GM21825 (cell line): ENCODE results near the gene PSMB1.

Experiments used
- ATAC-seq: cut with Tn5 transposase; IDR thresholded peaks from one replicate; pipeline ENCODE4 v1.9.1; 2021; ENCODE audit warnings: mild to moderate bottlenecking, moderate library complexity; ENCODE audit not compliant: unreplicated experiment

Gene PSMB1

GRCh38 chr6:170552765-170553533 lies at the start of gene PSMB1:
PSMB1 (minus strand) TSS chr6:170553307; CDS start chr6:170553242, 65 bp downstream.
- peak; percentile 56 for ATAC-seq

GRCh38 chr6:170597278-170597677 lies 44.2 kb upstream of the PSMB1 start:
- ATAC-seq = no peak

DNA sequence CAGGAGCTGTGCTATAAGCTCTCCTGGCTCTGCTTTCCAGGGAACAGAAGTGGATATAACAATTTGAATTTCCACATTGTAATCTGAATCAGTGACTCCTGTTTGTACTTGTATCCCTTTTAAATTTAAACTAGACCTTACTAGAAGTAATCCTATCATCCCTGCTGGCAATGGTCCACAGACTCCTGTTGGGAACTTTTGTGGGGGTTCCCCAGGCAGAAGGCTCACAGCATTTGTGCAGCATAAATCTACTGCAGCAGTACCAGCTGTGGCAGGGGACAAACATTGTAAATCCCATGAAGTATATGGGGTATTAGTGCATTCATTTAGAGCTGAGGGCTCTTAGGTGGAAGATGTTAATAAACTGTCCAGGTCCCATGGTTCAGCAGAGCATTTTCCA lies 43.3 kb upstream of the PSMB1 start:
- ATAC-seq = no peak

DNA sequence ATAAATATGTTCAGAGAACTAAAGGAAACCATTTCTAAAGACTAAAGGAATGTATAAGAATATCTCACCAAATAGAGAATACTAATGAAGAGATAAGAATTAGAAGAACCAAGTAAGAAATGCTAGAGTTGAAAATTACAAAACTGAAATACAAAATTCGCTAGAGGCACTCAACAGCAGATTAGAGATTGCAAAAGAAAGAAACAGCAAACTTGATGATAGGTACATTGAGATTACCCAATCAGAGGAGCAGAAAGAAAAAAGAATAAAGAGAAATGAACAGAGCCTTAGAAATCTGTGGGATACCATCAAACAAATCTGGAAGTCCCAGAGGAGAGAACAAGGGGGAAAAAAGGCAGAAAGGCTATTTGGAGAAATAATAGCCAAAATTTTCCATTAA lies 37.6 kb upstream of the PSMB1 start:
- ATAC-seq = no peak

DNA sequence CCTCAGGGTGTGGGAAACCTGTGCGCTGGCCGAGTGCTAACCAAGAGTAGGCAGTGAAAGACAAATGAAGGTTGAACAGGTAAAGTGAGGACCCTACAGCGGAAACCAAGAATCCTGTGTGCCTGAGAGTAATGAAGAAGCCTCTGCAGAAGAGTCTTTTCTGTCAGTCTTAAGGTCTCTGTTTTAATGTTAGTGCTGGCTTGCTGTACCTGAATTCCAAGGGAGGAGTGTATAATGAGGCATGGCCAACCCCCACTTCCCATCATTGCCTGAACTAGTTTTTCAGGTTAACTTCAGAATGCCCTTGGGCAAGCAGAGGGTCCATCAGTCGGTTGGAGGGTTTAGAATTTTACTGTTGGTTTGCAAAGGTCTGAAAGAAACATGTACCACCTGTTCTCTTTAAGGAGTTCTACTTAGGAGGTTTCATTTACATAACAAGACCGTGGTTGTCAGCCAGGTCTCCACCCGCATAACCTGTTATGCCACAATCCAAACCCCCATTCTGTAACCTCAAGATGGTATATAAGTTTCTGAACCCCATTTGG lies 31.9 kb upstream of the PSMB1 start:
- ATAC-seq = peak; percentile 27

DNA sequence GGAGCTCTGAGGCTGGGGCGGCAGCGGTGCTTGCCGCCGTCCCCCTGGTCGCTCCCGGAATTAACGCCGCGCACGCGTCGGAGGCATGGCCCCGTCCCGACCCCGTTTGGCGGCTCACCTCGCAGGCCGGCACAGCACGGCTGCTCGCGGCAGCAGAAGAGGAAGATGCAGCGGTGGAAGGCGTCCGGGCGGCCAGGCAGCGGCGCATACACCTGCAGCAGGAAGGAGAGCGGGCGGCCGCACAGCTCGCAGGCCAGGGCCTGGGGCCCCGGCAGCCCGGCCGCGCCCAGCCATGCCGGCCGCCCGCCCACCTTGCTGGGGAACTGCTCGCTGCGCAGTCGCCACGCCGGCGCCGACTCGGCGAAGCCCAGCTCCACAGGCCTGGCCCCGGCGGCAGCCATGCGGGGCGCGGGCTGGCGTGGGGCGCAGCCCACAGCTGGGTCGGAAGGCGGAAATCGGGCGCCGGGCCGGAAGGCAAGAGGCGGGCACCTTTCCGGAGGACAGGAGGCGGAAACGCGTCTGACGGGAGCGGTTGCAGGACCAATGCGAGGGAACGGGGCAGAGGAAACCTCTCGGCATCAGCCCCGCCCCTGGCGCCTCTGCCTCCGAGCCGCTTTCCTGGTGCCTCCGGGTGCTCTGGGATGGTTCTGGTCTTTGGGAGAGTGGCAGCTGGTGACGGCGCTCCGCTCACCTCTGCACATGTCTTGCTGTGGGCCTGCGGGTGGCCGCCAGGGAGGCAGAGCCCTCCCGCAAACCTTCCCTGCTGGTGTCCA lies 31.3 kb upstream of the PSMB1 start, which contains the start of gene PDCD2:
Gene PDCD2 (minus strand): TSS at position 457 of the 773 bp plus-strand sequence. CDS start 56 bp downstream, at position 401.
- peak; percentile 98 for ATAC-seq

DNA sequence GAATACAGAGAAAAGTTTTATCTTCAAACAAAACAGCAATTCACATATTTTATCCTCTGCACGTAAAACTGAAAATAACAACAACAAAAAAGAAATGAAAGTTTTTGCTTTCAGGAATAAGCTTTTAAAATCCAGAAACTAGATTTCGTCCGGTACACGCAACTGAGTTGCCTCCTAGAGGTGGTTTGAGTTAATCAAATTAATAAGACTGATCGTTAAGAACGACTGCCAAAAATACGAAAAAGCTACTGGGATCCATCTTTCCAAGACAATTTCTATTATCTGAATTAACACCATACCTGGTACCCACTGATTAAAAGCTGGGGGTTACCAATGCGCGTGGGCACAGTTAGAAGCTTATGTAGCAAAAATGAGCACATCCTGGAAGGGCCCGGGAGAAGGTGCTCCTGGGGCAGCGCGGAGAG lies 30.7 kb upstream of the PSMB1 start:
- no peak for ATAC-seq

DNA sequence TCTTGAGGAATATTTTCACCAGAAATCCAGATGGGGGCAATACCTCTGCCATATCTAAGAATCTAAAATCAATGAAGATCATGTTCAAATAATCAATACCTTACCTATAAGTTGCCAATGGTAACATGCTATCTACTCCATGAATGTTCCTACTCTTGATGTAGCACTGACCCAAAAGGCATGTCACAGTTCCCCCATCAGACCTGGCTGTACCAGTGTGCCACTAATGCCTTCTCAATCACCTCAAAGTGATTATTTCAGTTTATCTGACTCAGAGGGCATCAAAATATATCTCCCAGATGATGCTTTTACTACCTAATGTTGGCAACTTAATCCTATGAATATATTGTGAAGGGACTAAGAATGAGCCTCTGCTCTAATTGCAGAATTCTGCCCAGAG lies 25.8 kb upstream of the PSMB1 start:
- ATAC-seq = no peak

- no peak for ATAC-seq
Observed at GRCh38 chr6:170575250-170575649, 22.1 kb upstream of the PSMB1 start.

- no peak for ATAC-seq
Observed at GRCh38 chr6:170572704-170573466, 19.8 kb upstream of the PSMB1 start.

DNA sequence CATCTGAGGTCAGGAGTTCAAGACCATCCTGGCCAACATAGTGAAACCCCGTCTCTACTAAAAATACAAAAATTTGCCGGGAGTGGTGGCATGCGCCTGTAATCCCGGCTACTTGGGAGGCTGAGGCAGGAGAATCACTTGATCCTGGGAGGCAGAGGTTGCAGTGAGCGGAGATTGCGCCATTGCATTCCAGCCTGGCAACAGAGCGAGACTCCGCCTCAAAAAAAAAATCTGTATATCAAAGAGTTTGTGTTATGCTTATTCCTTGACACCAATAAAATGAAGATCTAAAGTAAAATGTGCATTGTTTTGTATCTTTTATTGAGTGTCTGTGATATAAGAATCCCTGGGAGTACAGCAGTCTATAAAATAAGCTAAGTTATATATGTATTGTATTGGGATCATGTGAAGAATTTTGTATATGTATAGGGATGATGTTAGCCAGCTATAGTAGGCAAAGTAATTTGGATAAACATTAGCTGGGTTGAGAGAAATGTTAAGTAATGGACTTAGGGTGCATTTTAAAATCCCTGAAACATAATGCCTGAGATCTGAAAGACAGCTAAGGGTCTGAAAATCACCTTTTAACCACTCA lies 11.9 kb upstream of the PSMB1 start:
- no peak for ATAC-seq

DNA sequence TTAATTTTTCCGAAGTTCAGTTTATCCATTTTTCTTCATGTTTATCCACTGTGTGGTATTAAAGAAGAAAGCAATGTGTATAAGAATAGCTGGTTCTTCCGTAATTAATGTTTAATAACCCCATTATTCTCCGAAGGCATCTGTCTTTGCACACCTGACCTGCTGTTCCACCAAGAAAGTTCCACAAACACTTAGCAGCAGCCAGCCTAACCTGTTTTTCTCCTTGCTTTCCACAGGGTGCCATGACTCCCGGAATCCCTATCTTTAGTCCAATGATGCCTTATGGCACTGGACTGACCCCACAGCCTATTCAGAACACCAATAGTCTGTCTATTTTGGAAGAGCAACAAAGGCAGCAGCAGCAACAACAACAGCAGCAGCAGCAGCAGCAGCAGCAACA lies 8.4 kb upstream of the PSMB1 start:
- ATAC-seq = no peak

- ATAC-seq = no peak
Observed at GRCh38 chr6:170555305-170555704, 2.2 kb upstream of the PSMB1 start.

- no peak for ATAC-seq
Observed at GRCh38 chr6:170554796-170555137, 1.7 kb upstream of the PSMB1 start.

DNA sequence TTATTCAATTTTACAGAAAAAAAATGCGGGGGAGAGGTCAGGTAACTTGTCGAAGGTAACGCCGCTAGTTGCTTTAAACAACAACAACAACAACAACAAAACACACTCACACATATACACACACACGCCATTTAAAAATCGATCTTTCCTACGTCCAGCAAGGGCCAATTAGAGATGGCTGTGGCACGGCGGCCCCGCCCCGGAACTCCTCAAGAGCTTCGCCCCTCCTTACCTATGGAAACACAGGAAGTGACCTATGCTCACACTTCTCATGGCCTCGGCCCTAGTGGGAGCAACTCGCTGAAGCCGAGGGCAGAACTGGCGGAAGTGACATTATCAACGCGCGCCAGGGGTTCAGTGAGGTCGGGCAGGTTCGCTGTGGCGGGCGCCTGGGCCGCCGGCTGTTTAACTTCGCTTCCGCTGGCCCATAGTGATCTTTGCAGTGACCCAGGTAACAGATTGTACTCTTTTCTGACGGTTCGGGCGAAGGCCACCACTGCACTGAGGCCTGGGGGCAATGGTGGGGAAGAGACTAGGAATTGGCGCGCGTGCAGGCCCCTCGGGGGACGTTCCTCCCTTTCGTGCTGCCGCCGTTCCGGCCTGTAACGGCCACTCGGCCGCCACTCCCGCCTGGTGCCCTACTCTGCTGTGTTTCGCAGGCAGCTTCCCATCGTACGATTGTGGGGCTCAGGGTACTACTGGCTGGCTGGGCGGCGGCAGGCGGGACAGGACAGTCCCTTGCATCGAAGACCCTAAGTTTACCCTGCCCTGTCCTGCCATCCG lies 1.1 kb upstream of the PSMB1 start, which contains the start of gene TBP:
Gene TBP (plus strand): TSS at position 357 of the 783 bp plus-strand sequence. CDS start 2,661 bp downstream, outside the sequence.
- peak; percentile 96 for ATAC-seq

GRCh38 chr6:170553534-170554012 lies 466 bp upstream of the PSMB1 start:
- peak; percentile 32 for ATAC-seq

DNA sequence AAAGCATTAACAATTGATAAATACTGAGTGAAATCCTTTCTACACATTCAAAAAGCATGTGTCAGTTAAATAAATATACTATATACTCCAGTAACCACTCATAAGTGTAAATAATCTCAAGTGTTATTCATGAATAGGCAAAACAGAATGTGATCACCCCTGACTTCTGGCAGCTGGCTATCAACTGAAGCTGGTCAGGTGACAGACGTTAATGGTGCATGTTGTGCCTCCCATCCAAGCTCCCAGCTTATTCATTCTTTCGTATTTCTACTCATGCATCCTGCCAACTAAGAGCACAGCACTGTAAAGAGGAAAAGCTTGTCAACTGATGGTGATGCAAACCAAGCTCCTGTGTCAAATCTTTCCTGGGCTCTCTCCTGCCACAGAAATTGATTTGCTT lies 7.7 kb downstream of the PSMB1 start:
- ATAC-seq = no peak

DNA sequence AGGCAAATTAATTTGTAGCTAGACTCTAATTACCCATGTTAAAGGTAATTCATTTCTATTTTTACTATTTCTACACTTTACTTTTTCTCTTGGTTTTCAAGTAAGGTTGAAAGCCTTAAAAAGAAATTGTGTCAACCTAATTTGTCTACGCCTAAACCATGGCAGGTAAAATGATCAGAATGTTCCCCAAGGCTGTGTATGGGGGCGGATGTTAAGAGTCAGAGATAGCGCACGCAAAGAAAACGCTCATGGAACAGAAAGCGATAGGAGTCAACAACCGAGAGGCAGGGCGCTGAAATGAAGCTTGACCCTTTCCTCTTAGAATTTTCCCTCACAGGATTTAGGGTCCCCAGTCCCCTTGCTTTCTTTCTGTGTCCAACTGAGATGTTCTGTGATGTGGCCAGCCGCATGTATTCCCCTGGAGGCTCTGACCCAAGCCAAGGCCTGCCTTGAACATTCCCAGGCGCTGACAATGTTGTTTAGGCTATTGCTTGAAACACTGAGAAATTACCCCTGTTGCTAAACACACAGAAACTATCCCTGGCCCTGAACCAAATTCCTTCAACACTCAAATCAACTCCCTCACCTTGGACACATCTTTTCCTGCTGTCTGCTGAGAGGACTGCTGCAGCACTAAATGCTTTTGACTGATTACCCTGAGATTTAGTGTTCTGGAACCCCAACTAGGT lies 10.9 kb downstream of the PSMB1 start:
- ATAC-seq = no peak

DNA sequence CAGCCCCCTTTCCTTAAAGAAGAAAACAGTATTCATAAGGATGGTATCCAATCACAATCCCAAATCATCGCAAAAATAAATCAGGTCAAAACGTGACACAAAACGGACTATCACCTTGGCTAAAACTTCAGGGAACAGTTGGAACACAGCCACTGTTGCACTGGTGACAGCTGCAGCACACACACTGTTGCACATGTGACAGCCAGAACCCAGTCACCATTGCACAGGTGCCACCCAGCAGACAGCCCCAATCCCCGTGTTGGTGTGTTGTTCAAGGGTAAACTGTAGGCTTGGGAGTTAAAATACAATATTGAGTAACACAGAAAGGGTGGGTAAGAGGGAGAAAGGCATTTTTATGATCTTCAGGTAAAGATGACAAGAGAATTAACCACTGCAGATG lies 15.8 kb downstream of the PSMB1 start:
- ATAC-seq = no peak
